Measurements from ENCODE around the gene APCDD1.

Gene APCDD1

GRCh38 chr18:10486362-10486761, 31.9 kb downstream of the APCDD1 start:
- no peak overlapping the region for H3K4me3 ChIP-seq (ENCODE audit: low read depth, low read length)
- TF ChIP-seq CTCF (IDR thresholded peaks at IDR 0.05; ENCODE audit: low read depth, low read length) = no peak

DNA sequence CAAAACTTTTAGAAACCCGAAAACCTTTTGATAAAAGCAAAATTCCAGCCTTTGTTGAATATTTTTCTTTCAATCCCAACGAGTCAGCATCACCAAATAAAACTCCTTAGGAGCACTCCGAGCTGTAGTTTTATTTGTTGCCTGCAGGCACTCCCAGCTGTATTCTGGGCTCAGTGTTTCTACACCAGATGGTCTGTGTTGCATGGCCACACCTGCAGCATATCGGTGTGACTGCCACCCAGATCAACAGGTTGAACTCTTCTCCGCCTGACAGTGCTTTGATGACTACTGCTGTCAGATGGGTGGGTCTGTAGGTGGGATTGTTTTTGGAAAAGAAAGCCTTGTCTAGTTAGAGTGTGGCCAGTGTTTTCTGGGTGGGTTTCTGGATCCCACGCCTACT, 32.7 kb downstream of the APCDD1 start:
- TF ChIP-seq CTCF (IDR thresholded peaks at IDR 0.05; ENCODE audit: low read depth, low read length) = no peak
- H3K4me3 ChIP-seq (ENCODE audit: low read depth, low read length) = no peak overlapping the region

DNA sequence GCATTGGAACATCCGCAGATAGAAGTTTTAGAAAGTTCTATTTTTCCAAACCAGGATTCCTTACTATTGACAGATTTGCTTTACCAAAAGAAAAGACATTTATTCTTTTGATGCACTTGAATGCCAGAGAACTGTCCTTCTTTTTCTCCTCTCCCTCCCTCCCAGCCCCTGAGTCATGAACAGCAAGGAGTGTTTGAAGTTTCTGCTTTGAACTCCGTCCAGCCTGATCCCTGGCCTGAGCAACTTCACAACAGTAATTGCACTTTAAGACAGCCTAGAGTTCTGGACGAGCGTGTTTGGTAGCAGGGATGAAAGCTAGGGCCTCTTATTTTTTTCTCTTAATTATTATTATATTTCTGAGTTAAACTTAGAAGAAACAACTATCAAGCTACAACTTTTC, 33.6 kb downstream of the APCDD1 start:
- H3K4me3 ChIP-seq (ENCODE audit: low read depth, low read length) = no peak overlapping the region
- TF ChIP-seq CTCF (IDR thresholded peaks at IDR 0.05; ENCODE audit: low read depth, low read length) = no peak

DNA sequence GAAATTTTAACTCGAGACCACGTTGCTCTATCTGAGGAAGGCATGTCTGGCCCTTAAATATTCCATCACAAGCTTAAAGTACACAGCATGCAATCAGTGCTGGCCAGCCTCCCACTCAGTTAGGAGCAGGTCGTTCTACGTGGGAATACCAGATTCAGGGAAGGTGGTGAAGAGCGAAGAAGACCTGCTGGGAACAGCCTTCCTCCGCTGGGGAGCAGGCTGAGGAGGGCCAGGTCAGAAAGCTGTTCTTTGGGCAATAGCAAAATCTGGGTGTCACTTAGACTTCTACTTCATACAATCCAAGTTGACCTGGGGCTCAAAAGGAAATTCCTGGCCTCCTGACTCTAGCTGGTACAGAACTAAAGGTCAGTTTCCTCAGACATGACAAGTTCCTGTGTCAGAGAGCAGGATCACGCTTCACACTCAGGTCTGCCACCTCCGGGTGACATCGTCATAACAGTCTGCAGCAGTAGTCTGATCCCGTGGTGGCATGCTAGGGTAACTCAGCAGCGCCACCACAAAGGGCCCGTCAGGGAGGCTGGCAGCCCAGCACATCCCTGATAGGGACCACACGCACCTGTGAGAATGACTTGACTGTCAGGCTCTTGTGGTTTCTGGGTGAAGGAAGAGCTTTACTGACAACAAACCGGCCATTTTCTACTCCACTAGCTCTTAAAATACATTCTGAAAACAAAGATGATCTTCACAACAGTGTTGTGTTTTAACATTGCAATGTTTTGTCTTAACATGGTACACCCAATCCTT, 36.1 kb downstream of the APCDD1 start:
- no peak overlapping the region for H3K4me3 ChIP-seq (ENCODE audit: low read depth, low read length)
- TF ChIP-seq CTCF (IDR thresholded peaks at IDR 0.05; ENCODE audit: low read depth, low read length) = no peak

DNA sequence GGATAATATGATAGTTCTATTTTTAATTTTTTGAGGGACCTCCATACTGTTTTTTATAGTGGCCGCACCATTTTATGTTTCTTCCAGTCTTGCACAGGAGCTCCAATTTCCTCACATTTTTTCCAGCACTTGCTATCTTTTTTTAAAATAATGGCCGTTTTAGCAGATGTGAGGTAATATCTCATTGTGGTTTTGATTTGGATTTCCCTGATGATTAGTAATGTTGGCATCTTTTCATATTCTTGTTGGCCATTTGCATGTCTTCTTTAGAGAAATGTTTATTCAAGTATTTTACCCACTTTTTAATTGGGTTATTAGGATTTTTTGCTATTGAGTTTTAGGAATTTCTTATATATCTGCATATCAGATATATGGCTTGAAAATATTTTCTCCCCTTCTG, 41.5 kb downstream of the APCDD1 start:
- no peak overlapping the region for H3K4me3 ChIP-seq (ENCODE audit: low read depth, low read length)
- no peak for TF ChIP-seq CTCF (IDR thresholded peaks at IDR 0.05; ENCODE audit: low read depth, low read length)

DNA sequence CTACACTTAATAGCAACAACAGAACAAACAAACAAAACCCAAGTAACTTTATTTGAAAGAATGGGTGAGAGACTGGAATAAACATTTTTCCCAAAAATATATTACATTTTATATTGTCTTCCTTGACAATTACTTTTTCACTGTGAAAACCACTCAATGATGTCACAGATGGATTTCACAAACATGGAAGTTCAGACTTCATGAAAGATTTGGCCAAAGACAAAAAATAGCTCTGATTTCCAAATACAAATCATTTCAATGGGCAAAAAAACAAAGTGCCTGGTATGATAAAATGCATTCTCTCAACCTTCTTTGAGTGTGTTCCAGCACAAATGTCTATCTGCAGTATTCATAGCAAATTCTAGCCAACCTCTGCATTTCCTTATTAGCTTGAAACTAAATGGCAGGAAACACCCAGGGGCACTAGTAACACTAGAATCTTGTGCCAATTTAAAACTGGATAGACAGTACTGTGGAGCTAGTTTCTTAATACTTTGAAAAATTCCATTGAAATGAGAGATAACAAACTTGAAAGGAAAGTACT, 42.8 kb downstream of the APCDD1 start:
- no peak for TF ChIP-seq CTCF (IDR thresholded peaks at IDR 0.05; ENCODE audit: low read depth, low read length)
- no peak overlapping the region for H3K4me3 ChIP-seq (ENCODE audit: low read depth, low read length)

- TF ChIP-seq CTCF (IDR thresholded peaks at IDR 0.05; ENCODE audit: low read depth, low read length) = no peak
These were observed 44.8 kb downstream of the APCDD1 start for GRCh38 chr18:10499230-10499629.

More at GRCh38 chr18:10499230-10499629, 44.8 kb downstream of the APCDD1 start:
- H3K4me3 ChIP-seq (ENCODE audit: low read depth, low read length) = no peak overlapping the region
